ENCODE data around the gene ZSWIM5.

ZSWIM5 gene

GRCh38 chr1:45038661-45039364 lies 167.6 kb downstream of the ZSWIM5 start:
- no peak overlapping the region for H3K4me3 ChIP-seq (ENCODE audit: low read depth in 1 of 5, low read length in 5 of 5)
- H3K4me1 ChIP-seq (ENCODE audit: control insufficient read depth in 5 of 5, insufficient read depth in 5 of 5, low read length in 5 of 5): no peaks in the 10 kb centered on the region
- H3K36me3 ChIP-seq (ENCODE audit: control insufficient read depth in 5 of 5, insufficient read depth in 5 of 5, low read length in 5 of 5): peaks cover 0 to 4% (median 0%) of the 10 kb centered on the region in 5 donors
- H3K9ac ChIP-seq (ENCODE audit: low read length in 5 of 5): no peak overlapping the region
- H3K9me3 ChIP-seq (ENCODE audit: control insufficient read depth in 5 of 5, low read length in 5 of 5): no peaks in the 10 kb centered on the region
- H3K27me3 ChIP-seq (ENCODE audit: control insufficient read depth in 5 of 5, insufficient read depth in 4 of 5, low read length in 5 of 5): no peaks in the 10 kb centered on the region
- H3K27ac ChIP-seq (ENCODE audit: low read depth, low read length): no peak overlapping the region

- Histone ChIP-seq H3K4me3 (ENCODE audit: low read depth in 1 of 5, low read length in 5 of 5) (no peak overlapping the region), H3K9me3 (ENCODE audit: control insufficient read depth in 5 of 5, low read length in 5 of 5) (no peaks in the 10 kb centered on the region), H3K4me1 (ENCODE audit: control insufficient read depth in 5 of 5, insufficient read depth in 5 of 5, low read length in 5 of 5) (no peaks in the 10 kb centered on the region), H3K9ac (ENCODE audit: low read length in 5 of 5) (no peak overlapping the region), H3K27me3 (ENCODE audit: control insufficient read depth in 5 of 5, insufficient read depth in 4 of 5, low read length in 5 of 5) (no peaks in the 10 kb centered on the region), H3K36me3 (ENCODE audit: control insufficient read depth in 5 of 5, insufficient read depth in 5 of 5, low read length in 5 of 5) (peaks cover 0 to 4% (median 0%) of the 10 kb centered on the region in 5 donors), H3K27ac (ENCODE audit: low read depth, low read length) (no peak overlapping the region)
Measured at GRCh38 chr1:45038240-45038639, 168.2 kb downstream of the ZSWIM5 start.

GRCh38 chr1:45037456-45037855 lies 168.9 kb downstream of the ZSWIM5 start:
- H3K36me3 ChIP-seq (ENCODE audit: control insufficient read depth in 5 of 5, insufficient read depth in 5 of 5, low read length in 5 of 5): peaks cover 0 to 4% (median 0%) of the 10 kb centered on the region in 5 donors
- H3K27ac ChIP-seq (ENCODE audit: low read depth, low read length): no peak overlapping the region
- no peaks in the 10 kb centered on the region for H3K9me3 ChIP-seq (ENCODE audit: control insufficient read depth in 5 of 5, low read length in 5 of 5)
- H3K9ac ChIP-seq (ENCODE audit: low read length in 5 of 5): no peak overlapping the region
- no peaks in the 10 kb centered on the region for H3K27me3 ChIP-seq (ENCODE audit: control insufficient read depth in 5 of 5, insufficient read depth in 4 of 5, low read length in 5 of 5)
- H3K4me3 ChIP-seq (ENCODE audit: low read depth in 1 of 5, low read length in 5 of 5): no peak overlapping the region
- H3K4me1 ChIP-seq (ENCODE audit: control insufficient read depth in 5 of 5, insufficient read depth in 5 of 5, low read length in 5 of 5): no peaks in the 10 kb centered on the region

GRCh38 chr1:45035631-45036301 lies 170.6 kb downstream of the ZSWIM5 start:
- Histone ChIP-seq H3K27me3 (ENCODE audit: control insufficient read depth in 5 of 5, insufficient read depth in 4 of 5, low read length in 5 of 5) (no peaks in the 10 kb centered on the region), H3K9ac (ENCODE audit: low read length in 5 of 5) (no peak overlapping the region), H3K4me1 (ENCODE audit: control insufficient read depth in 5 of 5, insufficient read depth in 5 of 5, low read length in 5 of 5) (no peaks in the 10 kb centered on the region), H3K9me3 (ENCODE audit: control insufficient read depth in 5 of 5, low read length in 5 of 5) (no peaks in the 10 kb centered on the region), H3K4me3 (ENCODE audit: low read depth in 1 of 5, low read length in 5 of 5) (no peak overlapping the region), H3K36me3 (ENCODE audit: control insufficient read depth in 5 of 5, insufficient read depth in 5 of 5, low read length in 5 of 5) (peaks cover 0 to 4% (median 0%) of the 10 kb centered on the region in 5 donors), H3K27ac (ENCODE audit: low read depth, low read length) (no peak overlapping the region)

- Histone ChIP-seq H3K4me1 (ENCODE audit: control insufficient read depth in 5 of 5, insufficient read depth in 5 of 5, low read length in 5 of 5) (no peaks in the 10 kb centered on the region), H3K4me3 (ENCODE audit: low read depth in 1 of 5, low read length in 5 of 5) (no peak overlapping the region), H3K27me3 (ENCODE audit: control insufficient read depth in 5 of 5, insufficient read depth in 4 of 5, low read length in 5 of 5) (no peaks in the 10 kb centered on the region), H3K36me3 (ENCODE audit: control insufficient read depth in 5 of 5, insufficient read depth in 5 of 5, low read length in 5 of 5) (peaks cover 0 to 4% (median 0%) of the 10 kb centered on the region in 5 donors), H3K9ac (ENCODE audit: low read length in 5 of 5) (no peak overlapping the region), H3K9me3 (ENCODE audit: control insufficient read depth in 5 of 5, low read length in 5 of 5) (no peaks in the 10 kb centered on the region), H3K27ac (ENCODE audit: low read depth, low read length) (no peak overlapping the region)
Measured at GRCh38 chr1:45033356-45033755, 173.0 kb downstream of the ZSWIM5 start.

- peaks cover 0 to 4% (median 0%) of the 10 kb centered on the region in 5 donors for H3K36me3 ChIP-seq (ENCODE audit: control insufficient read depth in 5 of 5, insufficient read depth in 5 of 5, low read length in 5 of 5)
- no peak overlapping the region for H3K4me3 ChIP-seq (ENCODE audit: low read depth in 1 of 5, low read length in 5 of 5)
- H3K9me3 ChIP-seq (ENCODE audit: control insufficient read depth in 5 of 5, low read length in 5 of 5): no peaks in the 10 kb centered on the region
- H3K4me1 ChIP-seq (ENCODE audit: control insufficient read depth in 5 of 5, insufficient read depth in 5 of 5, low read length in 5 of 5): no peaks in the 10 kb centered on the region
- no peaks in the 10 kb centered on the region for H3K27me3 ChIP-seq (ENCODE audit: control insufficient read depth in 5 of 5, insufficient read depth in 4 of 5, low read length in 5 of 5)
- no peak overlapping the region for H3K9ac ChIP-seq (ENCODE audit: low read length in 5 of 5)
- H3K27ac ChIP-seq (ENCODE audit: low read depth, low read length): no peak overlapping the region
Measured at GRCh38 chr1:45032837-45033236, 173.6 kb downstream of the ZSWIM5 start.

GRCh38 chr1:45026446-45026845 lies 180.0 kb downstream of the ZSWIM5 start:
- Histone ChIP-seq H3K9me3 (ENCODE audit: control insufficient read depth in 5 of 5, low read length in 5 of 5) (no peaks in the 10 kb centered on the region), H3K4me3 (ENCODE audit: low read depth in 1 of 5, low read length in 5 of 5) (no peak overlapping the region), H3K27ac (ENCODE audit: low read depth, low read length) (no peak overlapping the region), H3K9ac (ENCODE audit: low read length in 5 of 5) (no peak overlapping the region), H3K36me3 (ENCODE audit: control insufficient read depth in 5 of 5, insufficient read depth in 5 of 5, low read length in 5 of 5) (no peaks in the 10 kb centered on the region), H3K4me1 (ENCODE audit: control insufficient read depth in 5 of 5, insufficient read depth in 5 of 5, low read length in 5 of 5) (no peaks in the 10 kb centered on the region), H3K27me3 (ENCODE audit: control insufficient read depth in 5 of 5, insufficient read depth in 4 of 5, low read length in 5 of 5) (no peaks in the 10 kb centered on the region)

- Histone ChIP-seq H3K27me3 (ENCODE audit: control insufficient read depth in 5 of 5, insufficient read depth in 4 of 5, low read length in 5 of 5) (no peaks in the 10 kb centered on the region), H3K4me3 (ENCODE audit: low read depth in 1 of 5, low read length in 5 of 5) (no peak overlapping the region), H3K27ac (ENCODE audit: low read depth, low read length) (no peak overlapping the region), H3K9ac (ENCODE audit: low read length in 5 of 5) (no peak overlapping the region), H3K4me1 (ENCODE audit: control insufficient read depth in 5 of 5, insufficient read depth in 5 of 5, low read length in 5 of 5) (no peaks in the 10 kb centered on the region), H3K36me3 (ENCODE audit: control insufficient read depth in 5 of 5, insufficient read depth in 5 of 5, low read length in 5 of 5) (no peaks in the 10 kb centered on the region), H3K9me3 (ENCODE audit: control insufficient read depth in 5 of 5, low read length in 5 of 5) (no peaks in the 10 kb centered on the region)
Measured at GRCh38 chr1:45023663-45024062, 182.7 kb downstream of the ZSWIM5 start.

GRCh38 chr1:45018599-45019230 lies 187.7 kb downstream of the ZSWIM5 start:
- Histone ChIP-seq H3K27ac (ENCODE audit: low read depth, low read length) (no peak overlapping the region), H3K36me3 (ENCODE audit: control insufficient read depth in 5 of 5, insufficient read depth in 5 of 5, low read length in 5 of 5) (peaks cover 4 to 16% (median 13%) of the 10 kb centered on the region in 5 donors), H3K9ac (ENCODE audit: low read length in 5 of 5) (peak overlapping the region in 1 of 5 donors; percentile 31), H3K27me3 (ENCODE audit: control insufficient read depth in 5 of 5, insufficient read depth in 4 of 5, low read length in 5 of 5) (no peaks in the 10 kb centered on the region), H3K4me3 (ENCODE audit: low read depth in 1 of 5, low read length in 5 of 5) (no peak overlapping the region), H3K4me1 (ENCODE audit: control insufficient read depth in 5 of 5, insufficient read depth in 5 of 5, low read length in 5 of 5) (peaks cover 0 to 9% (median 7%) of the 10 kb centered on the region in 5 donors), H3K9me3 (ENCODE audit: control insufficient read depth in 5 of 5, low read length in 5 of 5) (no peaks in the 10 kb centered on the region)

GRCh38 chr1:45016767-45017166 lies 189.6 kb downstream of the ZSWIM5 start:
- H3K4me3 ChIP-seq (ENCODE audit: low read depth in 1 of 5, low read length in 5 of 5): no peak overlapping the region
- no peak overlapping the region for H3K27ac ChIP-seq (ENCODE audit: low read depth, low read length)
- no peak overlapping the region for H3K9ac ChIP-seq (ENCODE audit: low read length in 5 of 5)
- H3K36me3 ChIP-seq (ENCODE audit: control insufficient read depth in 5 of 5, insufficient read depth in 5 of 5, low read length in 5 of 5): peaks cover 4 to 21% (median 13%) of the 10 kb centered on the region in 5 donors
- H3K27me3 ChIP-seq (ENCODE audit: control insufficient read depth in 5 of 5, insufficient read depth in 4 of 5, low read length in 5 of 5): no peaks in the 10 kb centered on the region
- no peaks in the 10 kb centered on the region for H3K9me3 ChIP-seq (ENCODE audit: control insufficient read depth in 5 of 5, low read length in 5 of 5)
- H3K4me1 ChIP-seq (ENCODE audit: control insufficient read depth in 5 of 5, insufficient read depth in 5 of 5, low read length in 5 of 5): peaks cover under 1 to 26% (median 24%) of the 10 kb centered on the region in 5 donors
